HG03342 (cell line): ENCODE results near the gene CDC40.
"Not testable (repeated sequence)": the region's sequence is repeated elsewhere in the genome, so short reads cannot be mapped to it uniquely, and the experiment has no call there.

Experiments used
- ATAC-seq: cut with Tn5 transposase; IDR thresholded peaks from one replicate; pipeline ENCODE4 v1.9.1; 2021; ENCODE audit warnings: mild to moderate bottlenecking, moderate library complexity; ENCODE audit not compliant: unreplicated experiment

Gene CDC40

GRCh38 chr6:110269623-110270022, 89.4 kb downstream of the CDC40 start:
- ATAC-seq = no peak

DNA sequence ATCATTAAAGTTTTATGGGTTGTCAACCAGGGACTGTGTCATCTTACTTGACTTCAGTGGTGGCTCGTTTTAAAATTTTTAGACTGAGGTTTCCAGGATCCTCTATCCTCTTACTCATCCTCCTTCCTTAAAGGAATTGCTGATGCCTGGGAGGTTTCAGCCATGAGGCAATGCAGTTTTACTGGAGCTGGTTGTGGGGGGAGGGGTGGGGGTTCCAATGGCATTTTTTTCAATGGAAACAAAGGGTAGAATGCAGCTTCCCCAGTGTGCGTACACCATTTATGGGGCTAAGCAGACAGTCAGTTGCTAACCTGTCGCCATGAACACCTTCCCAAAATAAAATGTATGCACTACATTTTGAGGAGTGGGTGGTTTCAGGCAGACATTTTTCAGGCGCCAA, 89.9 kb downstream of the CDC40 start:
- ATAC-seq = no peak

DNA sequence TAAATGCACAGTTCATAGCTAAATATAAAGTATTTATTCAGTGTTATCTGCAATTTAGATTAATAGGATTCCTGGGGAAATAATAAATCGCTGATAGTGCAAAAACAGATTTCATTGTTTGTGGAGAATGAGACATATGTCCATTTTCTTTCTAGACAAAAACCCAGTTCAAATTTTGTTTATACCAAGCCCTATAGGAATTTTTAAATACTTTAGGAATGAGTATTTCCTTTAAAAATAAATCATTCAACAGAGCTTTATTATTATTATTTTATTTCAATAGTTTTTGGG, 91.5 kb downstream of the CDC40 start:
- no peak for ATAC-seq

DNA sequence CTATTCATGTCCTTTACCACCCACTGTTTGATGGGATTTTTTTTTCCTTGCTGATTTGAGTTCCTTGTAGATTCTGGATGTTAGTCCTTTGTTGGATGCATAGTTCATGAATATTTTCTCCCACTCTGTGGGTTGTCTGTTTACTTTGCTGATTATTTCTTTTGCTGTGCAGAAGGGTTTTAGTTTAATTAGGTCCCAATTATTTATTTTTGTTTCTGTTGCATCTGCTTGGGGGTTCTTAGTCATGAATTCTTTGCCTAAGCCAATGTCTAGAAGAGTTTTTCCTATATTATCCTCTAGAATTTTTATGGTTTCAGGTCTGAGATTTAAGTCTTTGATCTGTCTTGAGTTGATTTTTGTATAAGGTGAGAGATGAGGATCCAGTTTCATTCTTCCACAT, 92.6 kb downstream of the CDC40 start:
- not testable (repeated sequence) for ATAC-seq

DNA sequence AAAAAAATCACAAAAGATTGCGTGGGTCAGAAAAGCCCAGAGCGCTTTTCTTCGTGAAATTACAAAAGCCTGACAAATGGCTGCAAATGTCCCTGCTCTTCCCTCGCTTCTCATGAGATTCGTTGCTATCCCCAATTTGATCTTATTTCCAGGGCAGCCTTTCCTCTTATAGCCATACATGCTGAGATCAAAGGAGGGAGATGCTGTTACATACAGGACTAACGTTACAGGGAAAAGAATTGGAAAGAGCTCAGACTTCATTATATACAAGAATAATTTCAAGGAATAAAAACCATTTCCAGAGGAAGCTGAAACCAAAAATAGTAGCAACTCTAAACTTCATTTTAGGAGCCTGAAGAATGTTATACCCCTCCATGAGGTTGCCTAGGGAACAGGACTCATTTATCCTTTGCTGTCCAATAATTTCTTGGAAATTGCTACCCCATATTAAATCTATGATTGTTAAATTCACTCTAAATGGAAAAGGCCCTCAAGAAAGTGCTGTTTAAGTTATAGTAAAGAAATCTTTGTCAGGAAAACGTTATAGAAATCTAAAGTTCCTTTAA, 97.0 kb downstream of the CDC40 start:
- ATAC-seq = no peak
